ENCODE results near the gene TRMT44. TPM values are rescaled to one million over a fixed set of nuclear protein-coding genes. Genes with fewer than 3 reads are reported as not detected.

Gene TRMT44, protein sequence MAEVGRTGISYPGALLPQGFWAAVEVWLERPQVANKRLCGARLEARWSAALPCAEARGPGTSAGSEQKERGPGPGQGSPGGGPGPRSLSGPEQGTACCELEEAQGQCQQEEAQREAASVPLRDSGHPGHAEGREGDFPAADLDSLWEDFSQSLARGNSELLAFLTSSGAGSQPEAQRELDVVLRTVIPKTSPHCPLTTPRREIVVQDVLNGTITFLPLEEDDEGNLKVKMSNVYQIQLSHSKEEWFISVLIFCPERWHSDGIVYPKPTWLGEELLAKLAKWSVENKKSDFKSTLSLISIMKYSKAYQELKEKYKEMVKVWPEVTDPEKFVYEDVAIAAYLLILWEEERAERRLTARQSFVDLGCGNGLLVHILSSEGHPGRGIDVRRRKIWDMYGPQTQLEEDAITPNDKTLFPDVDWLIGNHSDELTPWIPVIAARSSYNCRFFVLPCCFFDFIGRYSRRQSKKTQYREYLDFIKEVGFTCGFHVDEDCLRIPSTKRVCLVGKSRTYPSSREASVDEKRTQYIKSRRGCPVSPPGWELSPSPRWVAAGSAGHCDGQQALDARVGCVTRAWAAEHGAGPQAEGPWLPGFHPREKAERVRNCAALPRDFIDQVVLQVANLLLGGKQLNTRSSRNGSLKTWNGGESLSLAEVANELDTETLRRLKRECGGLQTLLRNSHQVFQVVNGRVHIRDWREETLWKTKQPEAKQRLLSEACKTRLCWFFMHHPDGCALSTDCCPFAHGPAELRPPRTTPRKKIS
- 35.7 and 38.5 TPM in 2 replicates for total RNA-seq

DNA sequence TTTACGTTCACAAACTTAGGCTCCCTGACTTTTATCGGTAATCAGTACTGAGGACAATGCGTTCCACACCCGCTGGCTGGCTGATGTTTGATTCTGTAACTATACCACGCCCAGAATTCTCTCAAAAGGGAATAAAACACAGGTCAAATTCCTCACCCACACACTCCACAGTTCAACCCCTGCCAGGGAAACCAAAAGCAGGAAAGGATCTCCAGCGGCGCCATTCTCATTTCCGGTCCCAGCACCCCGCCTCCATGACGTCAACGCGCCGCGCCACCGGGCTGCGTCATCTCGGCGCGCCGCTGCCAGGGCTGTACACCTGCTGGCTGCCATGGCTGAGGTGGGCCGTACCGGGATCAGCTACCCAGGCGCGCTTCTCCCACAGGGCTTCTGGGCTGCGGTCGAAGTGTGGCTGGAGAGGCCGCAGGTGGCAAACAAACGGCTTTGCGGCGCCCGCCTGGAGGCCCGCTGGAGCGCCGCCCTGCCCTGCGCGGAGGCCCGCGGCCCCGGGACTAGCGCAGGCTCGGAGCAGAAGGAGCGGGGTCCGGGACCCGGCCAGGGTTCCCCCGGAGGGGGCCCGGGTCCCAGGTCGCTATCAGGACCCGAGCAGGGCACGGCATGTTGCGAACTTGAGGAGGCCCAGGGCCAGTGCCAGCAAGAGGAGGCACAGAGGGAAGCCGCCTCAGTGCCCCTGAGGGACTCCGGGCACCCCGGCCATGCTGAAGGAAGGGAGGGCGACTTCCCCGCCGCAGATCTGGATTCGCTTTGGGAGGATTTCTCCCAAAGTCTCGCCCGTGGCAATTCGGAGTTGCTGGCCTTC, at the start of gene TRMT44, which contains the start of gene ACOX3:
TRMT44 (plus strand) TSS at position 286 of the 820 bp plus-strand sequence; CDS start at position 332, 46 bp downstream.
ACOX3 (minus strand) TSS at position 232 of the 820 bp plus-strand sequence. CDS start 24,202 bp downstream, outside the sequence.
- peak; percentile 100 for DNase-seq
- H3K27me3 Mint-ChIP-seq: peaks cover 2% of the 10 kb centered on the region
- H3K9me3 Mint-ChIP-seq: no peaks in the 10 kb centered on the region
- H3K36me3 Mint-ChIP-seq (ENCODE audit: low read depth): peaks cover 17% of the 10 kb centered on the region
- H3K27ac Mint-ChIP-seq: peak within 1 kb of the TSS; percentile 99
- peaks cover 62% of the 10 kb centered on the region for H3K4me1 Mint-ChIP-seq
- H3K4me3 Mint-ChIP-seq: peak within 1 kb of the TSS; percentile 95
- intact Hi-C loops (cut with micrococcal nuclease): loop anchor here (1.0 to 10.0 kb wide), 3 partner anchors 12 to 1726 kb away; partner anchors contain the start of genes ABLIM2 and BLOC1S4

DNA sequence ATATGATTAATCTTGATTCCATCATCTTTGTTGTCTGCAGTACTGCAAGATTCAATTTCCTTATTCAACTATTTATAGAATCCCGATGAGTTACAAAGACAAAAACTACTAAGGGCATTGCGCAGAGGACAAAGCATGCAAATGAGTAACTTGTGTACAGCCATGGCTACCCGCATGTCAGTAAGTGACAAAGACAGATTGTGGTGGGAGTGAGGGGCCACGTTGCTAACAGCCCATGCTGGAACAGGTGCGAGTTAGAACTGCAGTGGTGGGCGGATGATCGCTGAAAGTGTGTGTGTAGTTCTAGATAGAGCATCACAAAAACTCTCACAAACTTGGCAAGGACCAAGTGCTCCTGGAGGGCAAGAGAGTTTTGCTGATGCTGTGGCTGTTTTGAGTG, 49.5 kb upstream of the TRMT44 start:
- H3K27me3 Mint-ChIP-seq: no peaks in the 10 kb centered on the region
- peaks cover 5% of the 10 kb centered on the region for H3K4me1 Mint-ChIP-seq
- no peak overlapping the region for H3K27ac Mint-ChIP-seq
- DNase-seq: no peak
- H3K9me3 Mint-ChIP-seq: no peaks in the 10 kb centered on the region
- intact Hi-C loops (cut with micrococcal nuclease): no loop called here
- peaks cover 10% of the 10 kb centered on the region for H3K36me3 Mint-ChIP-seq (ENCODE audit: low read depth)
- no peak overlapping the region for H3K4me3 Mint-ChIP-seq

DNA sequence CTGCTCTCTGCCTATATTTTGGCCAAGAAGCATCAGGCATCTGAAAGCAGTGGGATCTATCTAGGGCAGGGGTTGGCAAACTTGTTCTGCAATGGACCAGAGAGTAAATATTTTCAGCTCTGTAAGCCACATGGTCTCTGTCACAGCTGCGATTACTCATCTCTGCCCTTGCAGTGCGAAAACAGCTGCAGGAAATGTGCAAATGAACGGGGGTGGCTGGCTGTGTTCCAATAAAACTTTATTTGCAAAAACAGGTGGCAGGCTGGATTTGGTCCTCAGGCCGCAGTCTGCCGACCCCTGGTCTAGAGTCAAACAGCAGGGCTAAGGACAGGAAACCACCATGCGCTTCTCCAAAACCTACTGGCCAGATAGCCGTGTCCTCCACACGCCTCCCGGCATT, 48.6 kb upstream of the TRMT44 start:
- no peak overlapping the region for H3K27ac Mint-ChIP-seq
- H3K27me3 Mint-ChIP-seq: no peaks in the 10 kb centered on the region
- intact Hi-C loops (cut with micrococcal nuclease): no loop called here
- no peak for DNase-seq
- H3K4me1 Mint-ChIP-seq: peaks cover 5% of the 10 kb centered on the region
- peaks cover 10% of the 10 kb centered on the region for H3K36me3 Mint-ChIP-seq (ENCODE audit: low read depth)
- H3K4me3 Mint-ChIP-seq: no peak overlapping the region
- H3K9me3 Mint-ChIP-seq: no peaks in the 10 kb centered on the region

DNA sequence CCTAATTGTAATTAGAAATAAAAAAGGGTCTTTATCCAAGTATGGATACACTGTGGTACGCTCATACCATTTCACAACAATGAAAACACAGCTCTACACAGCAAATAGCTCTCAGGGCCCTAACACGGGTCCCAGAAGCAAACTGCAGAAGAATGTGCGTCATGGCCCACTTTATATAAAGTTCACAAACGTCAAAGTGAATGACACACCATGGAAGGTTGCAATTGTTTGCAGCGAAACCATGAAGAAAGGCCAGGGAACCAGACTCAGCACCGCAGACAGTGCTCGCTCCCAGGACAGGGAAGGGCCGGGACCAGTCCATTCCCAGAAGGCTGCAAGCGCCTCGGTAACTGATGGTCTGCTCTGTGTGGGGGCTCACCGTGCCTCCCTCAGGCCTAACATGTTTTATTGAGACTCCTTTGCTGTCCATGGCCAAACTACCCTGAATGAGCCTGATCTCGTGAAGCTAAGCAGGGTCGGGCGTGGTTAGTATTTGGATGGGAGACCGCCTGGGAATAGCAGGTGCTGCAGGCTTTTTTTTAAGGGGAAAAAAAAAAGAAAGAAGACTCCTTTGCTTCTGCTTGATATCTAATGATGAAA, 47.9 kb upstream of the TRMT44 start:
- Mint-ChIP-seq H3K27ac (no peak overlapping the region), H3K4me3 (no peak overlapping the region)
- peak; percentile 62 for DNase-seq

DNA sequence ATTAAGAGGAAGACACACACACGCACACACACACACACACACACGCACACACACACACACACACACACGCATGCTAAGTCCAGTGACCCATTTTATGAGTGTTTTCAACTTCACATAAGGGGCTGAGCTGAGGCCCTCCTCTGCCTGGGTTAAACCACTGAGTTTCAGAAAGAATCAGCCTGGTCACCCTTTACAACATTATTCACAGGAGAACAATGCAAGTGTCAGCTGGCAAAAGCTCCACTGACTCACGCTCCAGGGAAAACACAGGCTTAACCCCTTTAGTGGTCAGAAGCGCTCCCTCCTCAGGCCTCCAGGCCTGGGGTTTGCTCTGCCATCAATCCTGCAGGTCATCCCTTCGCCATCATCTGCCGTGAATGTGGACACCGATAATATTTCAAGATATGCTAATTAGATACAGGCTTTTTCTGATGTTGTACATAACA, 47.0 kb upstream of the TRMT44 start:
- Mint-ChIP-seq H3K27ac (no peak overlapping the region), H3K27me3 (no peaks in the 10 kb centered on the region), H3K4me1 (peaks cover 5% of the 10 kb centered on the region), H3K9me3 (no peaks in the 10 kb centered on the region), H3K36me3 (ENCODE audit: low read depth) (peaks cover 9% of the 10 kb centered on the region), H3K4me3 (no peak overlapping the region)
- intact Hi-C loops (cut with micrococcal nuclease): no loop called here
- DNase-seq: no peak

More for the DNA sequence above, 47.9 kb upstream of the TRMT44 start:
- peaks cover 10% of the 10 kb centered on the region for H3K36me3 Mint-ChIP-seq (ENCODE audit: low read depth)
- no peaks in the 10 kb centered on the region for H3K27me3 Mint-ChIP-seq
- intact Hi-C loops (cut with micrococcal nuclease): no loop called here
- no peaks in the 10 kb centered on the region for H3K9me3 Mint-ChIP-seq
- H3K4me1 Mint-ChIP-seq: peaks cover 5% of the 10 kb centered on the region

DNA sequence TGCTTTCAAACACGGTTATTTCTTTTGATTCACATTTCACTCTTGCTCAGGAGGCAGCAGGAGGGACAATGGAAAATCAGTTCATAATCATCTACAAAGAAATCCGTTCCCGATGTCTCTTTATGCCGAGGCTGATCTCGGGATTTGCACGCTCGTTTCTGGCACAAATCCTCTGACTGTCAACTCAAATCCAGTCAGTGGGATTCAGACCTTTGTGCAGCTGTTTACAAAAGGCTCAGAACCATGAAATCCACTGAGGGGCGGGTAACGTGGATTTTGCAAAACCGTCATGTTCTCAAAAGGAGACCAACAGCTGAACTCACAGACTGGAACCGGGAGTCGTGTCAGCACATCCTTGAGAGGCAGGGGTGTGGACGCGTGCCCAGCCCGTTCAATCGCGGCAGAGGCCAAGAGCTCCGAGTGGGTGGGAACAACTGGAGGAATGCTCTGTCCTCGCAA, 46.5 kb upstream of the TRMT44 start:
- Mint-ChIP-seq H3K9me3 (no peaks in the 10 kb centered on the region), H3K4me3 (no peak overlapping the region), H3K27ac (no peak overlapping the region), H3K4me1 (peaks cover 5% of the 10 kb centered on the region), H3K27me3 (no peaks in the 10 kb centered on the region), H3K36me3 (ENCODE audit: low read depth) (peaks cover 9% of the 10 kb centered on the region)
- intact Hi-C loops (cut with micrococcal nuclease): no loop called here
- DNase-seq: no peak

DNA sequence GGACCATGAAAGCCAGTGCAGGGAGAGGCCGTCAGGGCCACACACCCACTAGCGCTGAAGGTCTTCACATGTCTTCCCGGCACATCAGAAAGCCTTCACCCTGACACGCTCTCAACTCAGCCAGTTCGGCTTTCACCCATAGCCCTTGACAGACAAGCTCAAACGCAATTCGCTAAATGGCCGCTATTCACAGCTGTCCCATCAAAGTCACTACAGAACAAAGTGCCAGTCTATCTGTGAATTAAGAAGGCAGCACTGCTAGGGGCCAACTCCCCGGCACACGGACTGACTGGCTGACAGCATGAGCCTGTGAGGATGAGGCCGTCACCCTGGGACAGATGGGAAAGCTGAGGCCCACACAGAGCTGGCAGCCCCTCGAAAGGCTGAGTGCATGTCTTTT, 45.8 kb upstream of the TRMT44 start:
- Mint-ChIP-seq H3K4me3 (no peak overlapping the region), H3K9me3 (no peaks in the 10 kb centered on the region), H3K27me3 (no peaks in the 10 kb centered on the region), H3K36me3 (ENCODE audit: low read depth) (peaks cover 9% of the 10 kb centered on the region), H3K4me1 (peaks cover 5% of the 10 kb centered on the region), H3K27ac (no peak overlapping the region)
- no peak for DNase-seq
- intact Hi-C loops (cut with micrococcal nuclease): no loop called here

DNA sequence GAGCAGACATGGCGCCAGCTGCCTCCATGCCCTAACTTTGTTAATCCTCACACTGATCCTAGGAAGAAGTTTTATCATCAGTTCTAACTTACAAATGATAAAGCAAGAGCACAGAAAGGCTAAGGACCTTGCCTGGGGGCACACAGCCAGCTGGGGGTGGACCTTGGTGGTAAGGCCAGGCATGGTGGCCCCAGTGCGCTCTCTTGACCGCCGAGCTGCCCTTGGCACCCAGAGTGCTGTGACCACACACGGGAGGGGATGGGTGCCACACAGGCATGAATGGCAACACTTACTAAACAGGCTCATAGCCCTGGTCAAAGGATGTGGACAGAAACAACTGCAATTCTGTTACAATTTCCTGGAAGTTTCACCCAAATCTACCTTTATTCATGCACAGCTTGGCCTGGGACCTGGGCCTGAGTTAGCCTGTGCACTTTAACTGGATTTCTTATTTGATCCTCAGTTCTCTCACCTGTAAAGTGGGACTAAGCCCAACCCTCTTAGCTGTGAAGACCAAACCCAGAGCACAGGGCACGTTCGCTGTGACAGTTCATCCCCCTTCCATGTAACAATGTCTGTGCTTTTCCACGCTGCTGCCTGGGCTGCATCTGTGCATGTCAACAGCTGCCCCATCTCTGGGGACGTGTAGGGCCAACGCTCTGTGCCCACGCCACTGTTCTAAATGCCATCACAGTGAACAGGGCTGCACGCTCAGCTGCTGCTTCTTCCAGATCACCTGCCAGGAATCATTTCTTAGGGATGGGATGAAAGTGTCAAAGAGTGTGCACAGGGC, 44.9 kb upstream of the TRMT44 start:
- Mint-ChIP-seq H3K9me3 (no peaks in the 10 kb centered on the region), H3K36me3 (ENCODE audit: low read depth) (peaks cover 6% of the 10 kb centered on the region), H3K4me1 (peaks cover 5% of the 10 kb centered on the region), H3K4me3 (no peak overlapping the region), H3K27me3 (no peaks in the 10 kb centered on the region), H3K27ac (no peak overlapping the region)
- intact Hi-C loops (cut with micrococcal nuclease): no loop called here
- no peak for DNase-seq

DNA sequence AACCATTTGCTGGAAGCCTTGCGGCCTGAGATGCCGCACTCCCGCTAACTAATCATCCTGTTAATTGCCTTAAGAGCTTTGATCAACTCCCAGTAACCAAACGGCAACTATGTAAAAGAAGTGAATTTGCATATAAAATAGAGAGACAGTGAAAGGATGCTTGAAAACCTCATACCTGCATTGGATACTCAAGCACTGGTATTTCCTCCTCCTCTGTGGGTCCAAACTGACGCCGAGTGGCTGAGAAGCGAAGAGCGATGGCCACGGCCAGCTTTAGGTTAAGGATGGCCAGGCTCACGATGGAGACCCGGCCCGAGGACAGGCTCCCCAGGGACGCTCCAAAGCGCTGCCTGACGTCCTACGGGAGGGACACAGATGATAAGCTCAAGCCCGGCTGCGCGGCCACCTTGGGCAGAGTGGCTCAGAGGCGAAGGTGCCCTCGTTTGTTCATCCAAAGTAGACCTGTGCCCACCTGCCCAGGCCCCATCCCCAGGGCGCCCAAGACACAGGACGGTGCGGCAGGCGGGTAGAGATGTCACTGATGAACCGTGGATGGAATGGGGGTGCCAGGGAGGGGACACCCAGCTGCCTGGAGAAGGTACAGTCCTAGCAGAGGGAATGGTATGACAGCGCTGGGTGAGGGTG, 43.7 kb upstream of the TRMT44 start:
- H3K9me3 Mint-ChIP-seq: no peaks in the 10 kb centered on the region
- no peak overlapping the region for H3K27ac Mint-ChIP-seq
- H3K27me3 Mint-ChIP-seq: no peaks in the 10 kb centered on the region
- no peak overlapping the region for H3K4me3 Mint-ChIP-seq
- H3K4me1 Mint-ChIP-seq: peaks cover 4% of the 10 kb centered on the region
- no peak for DNase-seq
- intact Hi-C loops (cut with micrococcal nuclease): no loop called here
- peaks cover 4% of the 10 kb centered on the region for H3K36me3 Mint-ChIP-seq (ENCODE audit: low read depth)

DNA sequence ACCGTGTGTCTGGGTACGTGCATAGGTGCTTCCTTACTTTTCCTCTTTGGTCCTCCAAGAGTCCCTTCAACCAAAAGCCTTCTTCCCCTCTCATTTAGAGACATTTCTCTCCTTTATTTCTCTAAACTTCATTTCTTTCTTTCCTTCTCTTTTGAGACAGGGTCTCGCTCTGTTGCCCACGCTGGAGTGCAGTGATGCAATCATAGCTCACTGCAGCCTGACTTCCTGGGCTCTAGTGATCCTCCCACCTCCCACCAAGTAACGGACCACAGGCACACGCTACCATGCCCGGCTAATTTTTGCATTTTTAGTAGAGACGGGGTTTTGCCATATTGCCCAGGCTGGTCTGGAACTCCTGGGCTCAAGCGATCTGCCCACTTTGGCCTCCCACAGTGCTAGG, 42.2 kb upstream of the TRMT44 start:
- Mint-ChIP-seq H3K9me3 (no peaks in the 10 kb centered on the region), H3K36me3 (ENCODE audit: low read depth) (peaks cover 2% of the 10 kb centered on the region), H3K4me3 (no peak overlapping the region), H3K27ac (no peak overlapping the region), H3K27me3 (no peaks in the 10 kb centered on the region), H3K4me1 (peaks cover 3% of the 10 kb centered on the region)
- intact Hi-C loops (cut with micrococcal nuclease): no loop called here
- no peak for DNase-seq

DNA sequence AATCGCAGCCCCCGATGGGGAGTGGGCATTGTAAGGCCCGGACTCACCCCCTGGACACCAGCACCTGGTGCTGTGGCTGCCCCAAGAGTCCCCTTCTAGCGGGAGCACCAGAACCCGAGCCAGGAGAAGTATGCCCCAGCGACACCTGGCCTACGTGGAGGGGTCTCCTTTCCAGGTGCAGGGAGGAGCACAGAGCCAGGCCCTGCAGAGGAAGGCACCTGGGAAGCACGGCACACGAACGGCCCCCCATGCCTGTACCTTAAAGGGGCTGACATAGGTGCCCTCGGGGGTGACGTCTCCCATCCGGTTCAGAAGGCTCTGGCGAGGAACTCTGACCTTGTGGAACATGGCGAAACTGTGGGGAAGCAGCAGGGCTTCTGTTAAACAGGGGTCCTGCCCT, 41.3 kb upstream of the TRMT44 start:
- Mint-ChIP-seq H3K9me3 (no peaks in the 10 kb centered on the region), H3K4me1 (peaks cover 3% of the 10 kb centered on the region), H3K27ac (no peak overlapping the region), H3K27me3 (no peaks in the 10 kb centered on the region), H3K36me3 (ENCODE audit: low read depth) (peaks cover 2% of the 10 kb centered on the region), H3K4me3 (no peak overlapping the region)
- DNase-seq: no peak
- intact Hi-C loops (cut with micrococcal nuclease): no loop called here

DNA sequence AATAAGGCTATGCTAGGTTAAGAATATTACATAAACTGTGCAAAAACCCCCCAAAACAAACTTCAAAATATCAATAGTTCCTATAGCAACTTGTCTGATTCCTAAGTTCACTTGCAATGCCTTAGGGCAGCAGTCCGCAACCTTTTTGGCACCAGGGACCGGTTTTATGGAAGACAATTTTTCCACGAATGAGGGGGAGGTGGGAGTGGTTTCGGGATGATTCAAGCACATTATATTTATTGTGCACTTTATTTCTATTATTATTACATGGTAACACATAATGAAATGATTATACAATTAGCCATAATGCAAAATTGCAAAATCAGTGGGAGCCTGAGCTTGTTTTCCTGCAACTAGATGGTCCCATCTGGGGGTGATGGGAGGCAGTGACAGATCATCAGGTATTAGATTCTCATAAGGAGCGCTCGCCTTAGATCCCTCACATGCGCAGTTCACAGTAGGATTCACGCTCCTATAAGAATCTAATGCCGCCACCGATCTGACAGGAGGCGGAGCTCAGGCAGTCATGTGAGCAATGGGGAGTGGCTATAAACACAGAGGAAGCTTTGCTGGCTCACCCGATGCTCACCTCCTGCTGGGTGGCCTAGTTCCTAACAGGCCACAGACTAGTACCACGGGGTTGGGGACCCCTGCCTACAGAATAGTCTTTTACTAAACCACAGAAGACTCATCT, 39.8 kb upstream of the TRMT44 start:
- no peaks in the 10 kb centered on the region for H3K9me3 Mint-ChIP-seq
- intact Hi-C loops (cut with micrococcal nuclease): no loop called here
- no peaks in the 10 kb centered on the region for H3K27me3 Mint-ChIP-seq
- H3K36me3 Mint-ChIP-seq (ENCODE audit: low read depth): peaks cover 3% of the 10 kb centered on the region
- H3K27ac Mint-ChIP-seq: no peak overlapping the region
- no peak overlapping the region for H3K4me3 Mint-ChIP-seq
- no peak for DNase-seq
- H3K4me1 Mint-ChIP-seq: peaks cover 3% of the 10 kb centered on the region
